Sigmoid colon (tissue), 7 donors: ENCODE results near the gene SLC6A8. TPM values are rescaled to one million over a fixed set of nuclear protein-coding genes. Genes with fewer than 3 reads are reported as not detected.

Experiments used
- DNase-seq: peaks from one replicate; pipeline ENCODE4 v3.0.0-alpha.2; 2019
- H3K27ac ChIP-seq, 4 donors: fragments of 200-600 bp; sonication (generic); one replicate each; pipeline ENCODE4 v1.5.1; 2016 to 2019; ENCODE audit warnings: mild to moderate bottlenecking in 1 of 4
- H3K27me3 ChIP-seq, 3 donors: fragments of 200-600 bp; sonication (generic); one replicate each; pipeline ENCODE4 v1.5.1; 2019; ENCODE audit warnings: mild to moderate bottlenecking in 1 of 3
- H3K36me3 ChIP-seq, 4 donors: fragments of 200-600 bp; sonication (generic); one replicate each; pipeline ENCODE4 v1.5.1; 2016 to 2019
- H3K4me1 ChIP-seq, 4 donors: fragments of 200-600 bp; sonication (generic); one replicate each; pipeline ENCODE4 v1.5.1; 2017 to 2019
- H3K4me3 ChIP-seq, 4 donors: fragments of 200-600 bp; sonication (generic); one replicate each; pipeline ENCODE4 v1.5.1; 2017 to 2019; ENCODE audit warnings: mild to moderate bottlenecking in 2 of 4, moderate library complexity in 1 of 4
- H3K9me3 ChIP-seq, 4 donors: fragments of 200-600 bp in 3 of 4; sonication (generic) in 3 of 4; one replicate each; pipeline versions ENCODE4 v1.5.1 to v1.6.1; 2013 to 2019
- CTCF ChIP-seq, 4 experiments: fragments of 450-650 bp in 3 of 4; fragments of 200-600 bp in 1 of 4; IDR thresholded peaks; one replicate each; pipeline ENCODE4 v1.5.1; 2016 to 2019; ENCODE audit warnings: antibody characterized with exemption in 4 of 4, mild to moderate bottlenecking in 3 of 4, moderate library complexity in 2 of 4
- EP300 ChIP-seq, 4 donors: sonication (generic); formaldehyde crosslinking; IDR thresholded peaks; one replicate each; pipeline ENCODE4 v1.6.1; 2017; ENCODE audit warnings: antibody characterized with exemption in 4 of 4
- POLR2A ChIP-seq, 2 donors: fragments of 450-650 bp; IDR thresholded peaks; one replicate each; pipeline ENCODE4 v1.6.1; 2016; ENCODE audit warnings: antibody characterized with exemption in 2 of 2, mild to moderate bottlenecking in 2 of 2, moderate library complexity in 2 of 2
- POLR2AphosphoS5 ChIP-seq, 4 donors: sonication (generic); formaldehyde crosslinking; IDR thresholded peaks; one replicate each; pipeline ENCODE4 v1.6.1; 2017; ENCODE audit warnings: antibody characterized with exemption in 4 of 4
- WGBS, 2 donors: extraction: QIAGEN DNeasy Blood & Tissue Kit; methylation state at CpG; one replicate each; pipeline ENCODE4 v1.1.7; 2013; 5-methylcytosine and 5-hydroxymethylcytosine counted together
- intact Hi-C: fragments of 100-400 bp; cut with DNase I; formaldehyde crosslinking; loops from one replicate; pipeline ENCODE4 v1.15.1; 2023
- polyA plus RNA-seq, 3 donors: library from polyadenylated mRNA; stranded (reverse); fragments of 200-250 nt; gene quantifications; one replicate each; pipeline ENCODE4 v1.2.3, GENCODE V29; 2013
- total RNA-seq, 4 donors: library from RNA; depleted of rRNA; stranded (reverse); fragments of >200 nt; gene quantifications; one replicate each; pipeline ENCODE4 v1.1.0, GENCODE V29; 2016
- donor health status: healthy with polysubstance abuse.
- donor health status: Bipolar disorder and iron deficiency.
- donor health status: healthy.

Gene SLC6A8
- total and polyA plus RNA-seq, 7 donors, result 31.9 to 158 (median 60.7) TPM

DNA sequence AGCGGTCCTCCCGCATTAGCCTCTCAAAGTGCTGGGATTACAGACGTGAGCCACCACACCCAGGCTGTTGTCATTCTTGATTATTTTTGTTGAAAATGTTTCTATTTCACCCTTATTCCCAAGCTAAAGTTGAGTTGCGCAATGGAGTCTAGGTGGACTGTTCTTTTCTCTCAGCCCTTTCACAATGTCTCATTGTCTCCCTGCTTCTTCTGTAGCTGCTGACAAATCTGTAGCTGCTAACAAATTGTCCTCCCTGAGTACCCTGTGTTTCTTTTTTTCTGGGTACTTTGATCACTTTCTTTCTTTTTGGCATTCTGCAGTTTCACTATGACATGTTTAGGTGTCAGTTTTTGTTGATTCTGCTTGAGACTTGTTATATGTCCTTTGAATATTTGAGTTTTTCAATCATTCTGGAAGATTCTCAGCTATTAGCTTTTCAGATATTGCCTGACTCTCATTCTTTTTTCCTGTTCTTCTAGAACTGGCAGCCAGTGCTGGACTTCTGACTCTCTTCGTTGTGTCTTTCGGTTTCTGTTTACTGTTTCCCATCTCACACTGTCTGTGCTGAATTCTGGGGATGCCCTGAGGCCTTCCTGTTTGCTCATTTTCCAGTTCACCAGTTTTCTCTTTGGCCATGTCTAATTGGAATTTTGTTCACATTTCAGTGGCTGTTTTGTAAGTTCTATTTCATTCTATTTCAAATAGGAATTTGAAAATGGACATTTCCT, 43.6 kb downstream of the SLC6A8 start:
- intact Hi-C loops, result no loop called here
- no peak overlapping the region for H3K4me3 ChIP-seq
- no peaks in the 10 kb centered on the region for H3K27me3 ChIP-seq
- WGBS, 2 donors, result 77 to 86% methylated on average over 6 of the region's 6 CpGs
- H3K36me3 ChIP-seq, result peaks cover 0 to 15% (median 1%) of the 10 kb centered on the region in 4 donors
- TF ChIP-seq POLR2A (IDR thresholded peaks at IDR 0.05) (no peak), POLR2AphosphoS5 (IDR thresholded peaks at IDR 0.05) (no peak), EP300 (IDR thresholded peaks at IDR 0.05) (no peak), CTCF (IDR thresholded peaks at IDR 0.05) (no peak)
- H3K4me1 ChIP-seq, result peaks cover 0 to 32% (median 29%) of the 10 kb centered on the region in 4 donors
- no peak overlapping the region for H3K27ac ChIP-seq
- no peak for DNase-seq
- H3K9me3 ChIP-seq, result no peaks in the 10 kb centered on the region

DNA sequence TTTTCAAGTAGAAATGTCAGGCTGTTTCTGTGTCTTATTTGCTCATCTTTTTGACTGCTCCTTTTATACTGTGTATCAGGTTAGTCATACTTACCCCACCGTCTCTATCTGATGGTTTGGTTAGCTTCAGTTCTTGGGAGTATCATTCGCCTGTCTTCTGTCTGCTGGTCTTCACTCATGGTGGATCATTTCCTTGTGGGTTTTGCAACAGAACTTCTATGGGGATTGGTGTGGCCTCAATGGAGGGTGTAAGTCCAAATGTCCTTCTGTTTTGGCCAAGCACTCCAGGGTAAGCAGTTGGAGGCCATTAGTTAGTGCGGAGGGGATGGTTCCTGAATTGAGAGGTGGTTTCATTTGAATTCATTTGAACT, 44.1 kb downstream of the SLC6A8 start:
- Histone ChIP-seq H3K9me3 (no peaks in the 10 kb centered on the region), H3K36me3 (peaks cover 0 to 20% (median 4%) of the 10 kb centered on the region in 4 donors), H3K27me3 (no peaks in the 10 kb centered on the region), H3K4me3 (no peak overlapping the region), H3K27ac (no peak overlapping the region), H3K4me1 (peaks cover 0 to 26% (median 24%) of the 10 kb centered on the region in 4 donors)
- TF ChIP-seq POLR2AphosphoS5 (IDR thresholded peaks at IDR 0.05), result no peak
- TF ChIP-seq EP300 (IDR thresholded peaks at IDR 0.05), result no peak
- no peak for TF ChIP-seq POLR2A (IDR thresholded peaks at IDR 0.05)
- no peak for TF ChIP-seq CTCF (IDR thresholded peaks at IDR 0.05)
- intact Hi-C loops, result no loop called here
- no peak for DNase-seq
- WGBS, 2 donors, result 63 to 93% methylated on average over 3 of the region's 3 CpGs

DNA sequence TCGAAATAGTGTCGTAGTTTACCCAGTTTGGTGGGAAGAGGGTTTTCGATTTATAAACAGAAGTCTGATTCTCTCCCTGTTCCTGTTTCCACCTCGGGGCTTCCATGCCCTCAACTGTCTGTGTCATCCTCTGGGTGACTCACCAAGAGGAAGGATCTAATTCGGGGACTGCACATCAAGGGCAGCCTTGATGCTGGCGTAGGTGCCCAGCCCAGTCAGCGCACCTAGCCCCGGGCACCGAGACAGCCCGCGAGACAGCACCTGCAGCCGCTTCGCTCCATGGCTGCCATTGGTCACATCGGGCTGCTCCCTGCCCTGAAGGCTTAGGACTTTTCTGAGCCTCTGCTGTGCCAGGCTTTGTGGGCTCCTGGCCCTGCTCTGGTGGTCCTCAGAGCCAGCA, 44.7 kb downstream of the SLC6A8 start:
- DNase-seq, result no peak
- intact Hi-C loops, result no loop called here
- no peak for TF ChIP-seq EP300 (IDR thresholded peaks at IDR 0.05)
- no peak for TF ChIP-seq CTCF (IDR thresholded peaks at IDR 0.05)
- TF ChIP-seq POLR2A (IDR thresholded peaks at IDR 0.05), result no peak
- TF ChIP-seq POLR2AphosphoS5 (IDR thresholded peaks at IDR 0.05), result no peak
- Histone ChIP-seq H3K27me3 (no peaks in the 10 kb centered on the region), H3K9me3 (no peaks in the 10 kb centered on the region), H3K27ac (no peak overlapping the region), H3K36me3 (peaks cover 0 to 24% (median 7%) of the 10 kb centered on the region in 4 donors), H3K4me1 (peaks cover 0 to 20% (median 18%) of the 10 kb centered on the region in 4 donors), H3K4me3 (no peak overlapping the region)
- WGBS, 2 donors, result 93% methylated on average over 14 of the region's 14 CpGs

- DNase-seq, result no peak
- WGBS, 2 donors, result 88 to 92% methylated on average over 15 of the region's 15 CpGs
- Histone ChIP-seq H3K36me3 (peaks cover 0 to 24% (median 9%) of the 10 kb centered on the region in 4 donors), H3K27ac (no peak overlapping the region), H3K4me1 (peaks cover 0 to 7% (median 5%) of the 10 kb centered on the region in 4 donors), H3K4me3 (no peak overlapping the region), H3K9me3 (no peaks in the 10 kb centered on the region), H3K27me3 (no peaks in the 10 kb centered on the region)
- intact Hi-C loops, result no loop called here
- no peak for TF ChIP-seq POLR2A (IDR thresholded peaks at IDR 0.05)
- no peak for TF ChIP-seq POLR2AphosphoS5 (IDR thresholded peaks at IDR 0.05)
- no peak for TF ChIP-seq CTCF (IDR thresholded peaks at IDR 0.05)
- no peak for TF ChIP-seq EP300 (IDR thresholded peaks at IDR 0.05)
Observed at GRCh38 chrX:153733651-153734240, 46.0 kb downstream of the SLC6A8 start.
